ENCODE measurements around the gene MTMR12. TPM values are rescaled to one million over a fixed set of nuclear protein-coding genes. Genes with fewer than 3 reads are reported as not detected.
"Not testable (repeated sequence)": the region's sequence is repeated elsewhere in the genome, so short reads cannot be mapped to it uniquely, and the experiment has no call there.

The MTMR12 gene
- total and polyA plus RNA-seq, 2 experiments from 2014 or later = 5.5 to 13.4 TPM

GRCh38 chr5:32315221-32316014, 2.7 kb upstream of the MTMR12 start:
- no peak overlapping the region for H2AFZ ChIP-seq
- peaks cover 14% of the 10 kb centered on the region for H3K4me1 ChIP-seq (ENCODE audit: insufficient read depth)
- H4K20me1 ChIP-seq (ENCODE audit: insufficient read depth) = no peaks in the 10 kb centered on the region
- DNase-seq = no peak
- H3K4me2 ChIP-seq (ENCODE audit: unreplicated experiment) = no peak overlapping the region
- H3K9me3 ChIP-seq (ENCODE audit: low read depth) = no peaks in the 10 kb centered on the region
- 72 to 73% methylated on average over 8 of the region's 8 CpGs for WGBS, 2 experiments (ENCODE audit: low coverage in 1 of 2, low lambda C conversion rate in 2 of 2, missing lambda C conversion rate in 2 of 2)
- in situ Hi-C loops (cut with MboI) = loop anchor here (25.0 kb wide), 1 partner anchor 478 kb away; no protein-coding TSS in a partner anchor
- TF ChIP-seq EZH2 (IDR thresholded peaks at IDR 0.05; ENCODE audit: insufficient read depth, poor library complexity, severe bottlenecking) (no peak), EZH2phosphoT487 (IDR thresholded peaks at IDR 0.05; ENCODE audit: insufficient read depth, low read depth) (no peak)
- H3K36me3 ChIP-seq (ENCODE audit: low read depth) = no peaks in the 10 kb centered on the region
- no peak overlapping the region for H3K9ac ChIP-seq
- H3K27me3 ChIP-seq (replicated peaks; ENCODE audit: insufficient read depth) = no peaks in the 10 kb centered on the region
- H3K4me3 ChIP-seq = no peak overlapping the region
- H3K9me2 ChIP-seq (ENCODE audit: insufficient read depth) = no peaks in the 10 kb centered on the region
- H3K27ac ChIP-seq = no peak overlapping the region
- H3F3A ChIP-seq (ENCODE audit: insufficient read depth) = peaks cover 8% of the 10 kb centered on the region; the same call in 1 of the 2 replicates
- peaks cover 16% of the 10 kb centered on the region for H3K79me2 ChIP-seq (ENCODE audit: insufficient read depth)

- H3K4me2 ChIP-seq (ENCODE audit: unreplicated experiment) = no peak overlapping the region
- DNase-seq = no peak
- WGBS, 2 experiments (ENCODE audit: low coverage in 1 of 2, low lambda C conversion rate in 2 of 2, missing lambda C conversion rate in 2 of 2) = 76 to 82% methylated on average over 5 of the region's 5 CpGs
- no peaks in the 10 kb centered on the region for H3K9me2 ChIP-seq (ENCODE audit: insufficient read depth)
- TF ChIP-seq EZH2 (IDR thresholded peaks at IDR 0.05; ENCODE audit: insufficient read depth, poor library complexity, severe bottlenecking) = no peak
- no peak for TF ChIP-seq EZH2phosphoT487 (IDR thresholded peaks at IDR 0.05; ENCODE audit: insufficient read depth, low read depth)
- H3K4me1 ChIP-seq (ENCODE audit: insufficient read depth) = peaks cover 14% of the 10 kb centered on the region
- peaks cover 24% of the 10 kb centered on the region for H3K79me2 ChIP-seq (ENCODE audit: insufficient read depth)
- peaks cover 8% of the 10 kb centered on the region; the same call in 1 of the 2 replicates for H3F3A ChIP-seq (ENCODE audit: insufficient read depth)
- H3K9me3 ChIP-seq (ENCODE audit: low read depth) = no peaks in the 10 kb centered on the region
- no peaks in the 10 kb centered on the region for H4K20me1 ChIP-seq (ENCODE audit: insufficient read depth)
- H3K27ac ChIP-seq = no peak overlapping the region
- H2AFZ ChIP-seq = no peak overlapping the region
- H3K27me3 ChIP-seq (replicated peaks; ENCODE audit: insufficient read depth) = no peaks in the 10 kb centered on the region
- no peak overlapping the region for H3K9ac ChIP-seq
- in situ Hi-C loops (cut with MboI) = loop anchor here (25.0 kb wide), 1 partner anchor 477 kb away; no protein-coding TSS in a partner anchor
- H3K4me3 ChIP-seq = no peak overlapping the region
- H3K36me3 ChIP-seq (ENCODE audit: low read depth) = no peaks in the 10 kb centered on the region
Measured at GRCh38 chr5:32314658-32315057, 1.9 kb upstream of the MTMR12 start.

GRCh38 chr5:32314152-32314488, 1.4 kb upstream of the MTMR12 start:
- H3K9me2 ChIP-seq (ENCODE audit: insufficient read depth); H3K9me3 ChIP-seq (ENCODE audit: low read depth); H3K27me3 ChIP-seq (replicated peaks; ENCODE audit: insufficient read depth); H3K27ac ChIP-seq; H3F3A ChIP-seq (ENCODE audit: insufficient read depth); H3K4me3 ChIP-seq; H4K20me1 ChIP-seq (ENCODE audit: insufficient read depth); H3K4me2 ChIP-seq (ENCODE audit: unreplicated experiment); H3K9ac ChIP-seq; H2AFZ ChIP-seq; H3K36me3 ChIP-seq (ENCODE audit: low read depth); DNase-seq: not testable (repeated sequence)
- peaks cover 15% of the 10 kb centered on the region for H3K4me1 ChIP-seq (ENCODE audit: insufficient read depth)
- WGBS, 2 experiments (ENCODE audit: low coverage in 1 of 2, low lambda C conversion rate in 2 of 2, missing lambda C conversion rate in 2 of 2) = 94 to 95% methylated on average over 10 of the region's 10 CpGs
- H3K79me2 ChIP-seq (ENCODE audit: insufficient read depth) = peaks cover 29% of the 10 kb centered on the region
- in situ Hi-C loops (cut with MboI) = loop anchor here (25.0 kb wide), 1 partner anchor 477 kb away; no protein-coding TSS in a partner anchor

GRCh38 chr5:32312197-32312594, 543 bp downstream of the MTMR12 start:
- in situ Hi-C loops (cut with MboI) = loop anchor here (25.0 kb wide), 1 partner anchor 475 kb away; no protein-coding TSS in a partner anchor
- TF ChIP-seq EZH2 (IDR thresholded peaks at IDR 0.05; ENCODE audit: insufficient read depth, poor library complexity, severe bottlenecking) = no peak
- Histone ChIP-seq H3K9me3 (ENCODE audit: low read depth) (no peaks in the 10 kb centered on the region), H3K36me3 (ENCODE audit: low read depth) (no peaks in the 10 kb centered on the region), H3K4me3 (peak overlapping the region; percentile 86), H3K9me2 (ENCODE audit: insufficient read depth) (no peaks in the 10 kb centered on the region), H3K79me2 (ENCODE audit: insufficient read depth) (peaks cover 49% of the 10 kb centered on the region), H3K27ac (peak overlapping the region; percentile 85), H3F3A (ENCODE audit: insufficient read depth) (peaks cover 8% of the 10 kb centered on the region; the same call in 1 of the 2 replicates), H3K4me2 (ENCODE audit: unreplicated experiment) (peak overlapping the region; percentile 100), H3K27me3 (replicated peaks; ENCODE audit: insufficient read depth) (no peaks in the 10 kb centered on the region), H2AFZ (peak overlapping the region; percentile 85), H4K20me1 (ENCODE audit: insufficient read depth) (no peaks in the 10 kb centered on the region), H3K4me1 (ENCODE audit: insufficient read depth) (peaks cover 18% of the 10 kb centered on the region), H3K9ac (peak overlapping the region; percentile 88)
- 0 to 2% methylated on average over 24 to 28 of the region's 34 CpGs for WGBS, 2 experiments (ENCODE audit: low coverage in 1 of 2, low lambda C conversion rate in 2 of 2, missing lambda C conversion rate in 2 of 2)
- peak; percentile 89 for DNase-seq

Data from GM23248 (cell line).